Activated CD4-positive, CD25-positive, alpha-beta regulatory T cell treated with anti-CD3 and anti-CD28 coated beads, Interleukin-2, amount 50 U/mL, for 16 hours (primary cell): Measurements from ENCODE around the gene CCDC198.

ENCODE experiments used
- DNase-seq: peaks from one replicate; pipeline ENCODE4 v3.0.0-alpha.2; 2020; ENCODE audit warnings: low read depth, low spot score

Gene CCDC198

GRCh38 chr14:57464008-57464730 is 29.5 kb downstream of the CCDC198 start:
- DNase-seq: no peak

- no peak for DNase-seq
Measured at GRCh38 chr14:57462551-57462950, 31.1 kb downstream of the CCDC198 start.

GRCh38 chr14:57461777-57462320 is 31.8 kb downstream of the CCDC198 start:
- DNase-seq: no peak

GRCh38 chr14:57435923-57436322 is 57.7 kb downstream of the CCDC198 start:
- DNase-seq: no peak

GRCh38 chr14:57420986-57421385 is 72.7 kb downstream of the CCDC198 start:
- DNase-seq: no peak

GRCh38 chr14:57420033-57420432 is 73.6 kb downstream of the CCDC198 start:
- no peak for DNase-seq
